Stimulated activated naive CD4-positive, alpha-beta T cell (primary cell): ENCODE results near the gene SLC6A3.
"Not testable (repeated sequence)": the region's sequence is repeated elsewhere in the genome, so short reads cannot be mapped to it uniquely, and the experiment has no call there.

Source experiments
- DNase-seq, 6 experiments: peaks; one replicate each; lab custom pipeline; 2025; lab: John Stamatoyannopoulos, UW

SLC6A3 gene

GRCh38 chr5:1478271-1479035 is 33.2 kb upstream of the SLC6A3 start:
- no peak for DNase-seq

GRCh38 chr5:1477341-1477740 is 32.1 kb upstream of the SLC6A3 start:
- no peak for DNase-seq

GRCh38 chr5:1476967-1477310 is 31.7 kb upstream of the SLC6A3 start:
- DNase-seq: no peak

- no peak for DNase-seq
These were observed 31.1 kb upstream of the SLC6A3 start for GRCh38 chr5:1476181-1476966.

- DNase-seq: not testable (repeated sequence)
These were observed 30.3 kb upstream of the SLC6A3 start for GRCh38 chr5:1475544-1475900.

- no peak for DNase-seq
These were observed 29.8 kb upstream of the SLC6A3 start for GRCh38 chr5:1474866-1475543.

GRCh38 chr5:1474183-1474839 is 29.1 kb upstream of the SLC6A3 start:
- DNase-seq: no peak

- DNase-seq: no peak
These were observed 28.5 kb upstream of the SLC6A3 start for GRCh38 chr5:1473746-1474145.

GRCh38 chr5:1472964-1473628 is 27.9 kb upstream of the SLC6A3 start:
- no peak for DNase-seq

- DNase-seq: no peak
These were observed 27.0 kb upstream of the SLC6A3 start for GRCh38 chr5:1471997-1472963.

GRCh38 chr5:1471240-1471853 is 26.1 kb upstream of the SLC6A3 start:
- DNase-seq: no peak

- DNase-seq: no peak
These were observed 25.5 kb upstream of the SLC6A3 start for GRCh38 chr5:1470762-1471211.

GRCh38 chr5:1468629-1469527 is 23.6 kb upstream of the SLC6A3 start:
- no peak for DNase-seq

GRCh38 chr5:1468247-1468612 is 23.0 kb upstream of the SLC6A3 start:
- peak in 4 of 6 experiments; percentile 3 to 23 (median 12) for DNase-seq

- DNase-seq: no peak
These were observed 22.4 kb upstream of the SLC6A3 start for GRCh38 chr5:1467341-1468246.

GRCh38 chr5:1466631-1467265 is 21.5 kb upstream of the SLC6A3 start:
- no peak for DNase-seq

GRCh38 chr5:1465966-1466471 is 20.8 kb upstream of the SLC6A3 start:
- no peak for DNase-seq
